ENCODE data around the gene SLC46A1. TPM values are rescaled to one million over a fixed set of nuclear protein-coding genes. Genes with fewer than 3 reads are reported as not detected.

SLC46A1 gene
- polyA plus RNA-seq, 1 donor (not counting 4 experiments of a cell fraction or from before 2014, with no cell fraction given), result 1.9 TPM

GRCh38 chr17:28402844-28403243, 3.2 kb downstream of the SLC46A1 start:
- dilution Hi-C loops (cut with MboI; ENCODE audit: extremely low pct_ligation_motif_present, low sequenced_read_pairs), result no loop called here
- Histone ChIP-seq H3K36me3 (ENCODE audit: control insufficient read depth in 2 of 2, extremely low read depth in 1 of 2, insufficient read depth in 2 of 2, low read length in 2 of 2) (no peaks in the 10 kb centered on the region), H3K27me3 (ENCODE audit: control insufficient read depth, extremely low read depth, insufficient read depth, low read length) (no peaks in the 10 kb centered on the region), H2AFZ (ENCODE audit: control insufficient read depth, low read length) (no peak overlapping the region), H3K9me3 (ENCODE audit: control insufficient read depth, low read depth, low read length) (no peaks in the 10 kb centered on the region), H3K4me3 (ENCODE audit: control insufficient read depth in 2 of 3, extremely low read depth in 1 of 3, insufficient read depth in 2 of 3, low read depth in 1 of 3, low read length in 3 of 3) (no peak overlapping the region), H3K79me2 (ENCODE audit: control insufficient read depth, insufficient read depth, low read length) (no peaks in the 10 kb centered on the region), H4K20me1 (ENCODE audit: control insufficient read depth, extremely low read depth, insufficient read depth, low read length) (no peaks in the 10 kb centered on the region), H3K9me1 (ENCODE audit: control insufficient read depth, extremely low read depth, insufficient read depth, low read length) (no peaks in the 10 kb centered on the region), H3K9ac (ENCODE audit: control insufficient read depth, extremely low read depth, insufficient read depth, low read length) (no peak overlapping the region), H3K27ac (ENCODE audit: control insufficient read depth, insufficient read depth, low read length) (no peak overlapping the region), H3K4me2 (ENCODE audit: control insufficient read depth, extremely low read depth, insufficient read depth, low read depth, low read length) (no peak overlapping the region), H3K4me1 (ENCODE audit: control insufficient read depth, extremely low read depth, insufficient read depth, low read length) (peaks cover 27% of the 10 kb centered on the region)
- FAIRE-seq, result no peak
- DNase-seq (ENCODE audit: low read depth, low spot score), result no peak
- TF ChIP-seq EZH2 (IDR thresholded peaks at IDR 0.05; ENCODE audit: low read length) (no peak), CTCF (optimal IDR thresholded peaks at IDR 0.05 in 1 of 3, IDR thresholded peaks at IDR 0.05 in 1 of 3, conservative IDR thresholded peaks at IDR 0.05 in 1 of 3; ENCODE audit: extremely low read depth in 1 of 3, insufficient read depth in 2 of 3, low read length in 3 of 3) (no peak)

- Histone ChIP-seq H3K79me2 (ENCODE audit: control insufficient read depth, insufficient read depth, low read length) (no peaks in the 10 kb centered on the region), H3K4me2 (ENCODE audit: control insufficient read depth, extremely low read depth, insufficient read depth, low read depth, low read length) (no peak overlapping the region), H3K36me3 (ENCODE audit: control insufficient read depth in 2 of 2, extremely low read depth in 1 of 2, insufficient read depth in 2 of 2, low read length in 2 of 2) (no peaks in the 10 kb centered on the region), H3K9me3 (ENCODE audit: control insufficient read depth, low read depth, low read length) (no peaks in the 10 kb centered on the region), H3K4me3 (ENCODE audit: control insufficient read depth in 2 of 3, extremely low read depth in 1 of 3, insufficient read depth in 2 of 3, low read depth in 1 of 3, low read length in 3 of 3) (no peak overlapping the region), H2AFZ (ENCODE audit: control insufficient read depth, low read length) (no peak overlapping the region), H3K27me3 (ENCODE audit: control insufficient read depth, extremely low read depth, insufficient read depth, low read length) (no peaks in the 10 kb centered on the region), H3K4me1 (ENCODE audit: control insufficient read depth, extremely low read depth, insufficient read depth, low read length) (peaks cover 21% of the 10 kb centered on the region), H3K9me1 (ENCODE audit: control insufficient read depth, extremely low read depth, insufficient read depth, low read length) (no peaks in the 10 kb centered on the region), H4K20me1 (ENCODE audit: control insufficient read depth, extremely low read depth, insufficient read depth, low read length) (no peaks in the 10 kb centered on the region), H3K9ac (ENCODE audit: control insufficient read depth, extremely low read depth, insufficient read depth, low read length) (no peak overlapping the region), H3K27ac (ENCODE audit: control insufficient read depth, insufficient read depth, low read length) (no peak overlapping the region)
- FAIRE-seq (no peak), DNase-seq (ENCODE audit: low read depth, low spot score) (no peak)
- no peak for TF ChIP-seq EZH2 (IDR thresholded peaks at IDR 0.05; ENCODE audit: low read length)
- TF ChIP-seq CTCF (optimal IDR thresholded peaks at IDR 0.05 in 1 of 3, IDR thresholded peaks at IDR 0.05 in 1 of 3, conservative IDR thresholded peaks at IDR 0.05 in 1 of 3; ENCODE audit: extremely low read depth in 1 of 3, insufficient read depth in 2 of 3, low read length in 3 of 3), result no peak
- dilution Hi-C loops (cut with MboI; ENCODE audit: extremely low pct_ligation_motif_present, low sequenced_read_pairs), result no loop called here
Measured at GRCh38 chr17:28402224-28402630, 3.8 kb downstream of the SLC46A1 start.
